ENCODE results near the gene FYCO1. TPM values are rescaled to one million over a fixed set of nuclear protein-coding genes. Genes with fewer than 3 reads are reported as not detected.

FYCO1 gene
- total RNA-seq, 1 donor from 2014 or later = 18.5 TPM

- ATAC-seq = no peak
Observed at GRCh38 chr3:45914362-45915058, 81.1 kb downstream of the FYCO1 start.

GRCh38 chr3:45912435-45912834, 83.2 kb downstream of the FYCO1 start:
- no peak for ATAC-seq

- no peak for ATAC-seq
Observed at GRCh38 chr3:45911511-45912226, 84.0 kb downstream of the FYCO1 start.

GRCh38 chr3:45910892-45911291, 84.7 kb downstream of the FYCO1 start:
- no peak for ATAC-seq

- no peak for ATAC-seq
Observed at GRCh38 chr3:45909542-45909941, 86.1 kb downstream of the FYCO1 start.

- ATAC-seq = no peak
Observed at GRCh38 chr3:45908761-45909160, 86.9 kb downstream of the FYCO1 start.

- no peak for ATAC-seq
Observed at GRCh38 chr3:45907769-45908705, 87.6 kb downstream of the FYCO1 start.

- no peak for ATAC-seq
Observed at GRCh38 chr3:45906681-45907407, 88.8 kb downstream of the FYCO1 start.

GRCh38 chr3:45905755-45906154, 89.9 kb downstream of the FYCO1 start:
- ATAC-seq = no peak

- no peak for ATAC-seq
Observed at GRCh38 chr3:45904931-45905330, 90.7 kb downstream of the FYCO1 start.

GRCh38 chr3:45896956-45897355, 98.7 kb downstream of the FYCO1 start:
- ATAC-seq = peak; percentile 57

GRCh38 chr3:45895686-45896468, 99.7 kb downstream of the FYCO1 start:
- no peak for ATAC-seq

- ATAC-seq = no peak
Observed at GRCh38 chr3:45894015-45894414, 101.6 kb downstream of the FYCO1 start.

GRCh38 chr3:45892161-45892560, 103.5 kb downstream of the FYCO1 start:
- no peak for ATAC-seq

GRCh38 chr3:45890405-45890804, 105.2 kb downstream of the FYCO1 start:
- no peak for ATAC-seq

GRCh38 chr3:45889337-45889736, 106.3 kb downstream of the FYCO1 start:
- ATAC-seq = no peak

- ATAC-seq = no peak
Observed at GRCh38 chr3:45887759-45888511, 107.7 kb downstream of the FYCO1 start.

- ATAC-seq = no peak
Observed at GRCh38 chr3:45887285-45887684, 108.3 kb downstream of the FYCO1 start.

GRCh38 chr3:45885979-45886705, 109.5 kb downstream of the FYCO1 start, which contains the start of gene CCR9:
Gene CCR9, plus strand, starts transcription at chr3:45886543. Its CDS starts 8,391 bp downstream, at chr3:45894934.
- ATAC-seq = no peak
